KMS-11 (cell line): ENCODE measurements around the gene HAAO.

Experiments
- H2AFZ ChIP-seq: fragments of 200-600 bp; sonication (generic); 2 replicates; pipeline ENCODE4 v1.6.1; 2016; ENCODE audit warnings: antibody characterized with exemption, mixed run types, low read depth
- H3K27ac ChIP-seq: fragments of 200-600 bp; sonication (generic); 2 replicates; pipeline ENCODE4 v1.6.1; 2016; ENCODE audit warnings: mild to moderate bottlenecking, mixed run types
- H3K27me3 ChIP-seq: fragments of 200-600 bp; sonication (generic); 2 replicates; pipeline ENCODE4 v1.6.1; 2017; ENCODE audit warnings: mild to moderate bottlenecking, low read depth, mixed run types, moderate library complexity; ENCODE audit not compliant: insufficient read depth
- H3K36me3 ChIP-seq: fragments of 200-600 bp; sonication (generic); 2 replicates; pipeline ENCODE4 v1.6.1; 2017; ENCODE audit warnings: mild to moderate bottlenecking, mixed run types; ENCODE audit not compliant: insufficient read depth
- H3K4me1 ChIP-seq: fragments of 200-600 bp; sonication (generic); 2 replicates; pipeline ENCODE4 v1.6.1; 2016; ENCODE audit warnings: mild to moderate bottlenecking, low read depth, mixed run types; ENCODE audit not compliant: poor library complexity, severe bottlenecking
- H3K4me2 ChIP-seq: fragments of 200-600 bp; sonication (generic); 2 replicates; pipeline ENCODE4 v1.7.0; 2016; ENCODE audit warnings: mild to moderate bottlenecking, mixed run types
- H3K4me3 ChIP-seq: fragments of 200-600 bp; sonication (generic); IDR thresholded peaks from 2 replicates; pipeline ENCODE4 v1.6.1; 2017; ENCODE audit warnings: low read depth, low read length, mixed read lengths; ENCODE audit not compliant: insufficient read depth
- H3K79me2 ChIP-seq: fragments of 200-600 bp; sonication (generic); 2 replicates; pipeline ENCODE4 v1.6.1; 2016; ENCODE audit warnings: low read depth, mixed run types; ENCODE audit not compliant: insufficient read depth
- H3K9ac ChIP-seq: fragments of 200-600 bp; sonication (generic); 2 replicates; pipeline ENCODE4 v1.6.1; 2016; ENCODE audit warnings: mild to moderate bottlenecking, mixed run types
- H4K20me1 ChIP-seq: fragments of 200-600 bp; sonication (generic); 2 replicates; pipeline ENCODE4 v1.6.1; 2016; ENCODE audit warnings: mild to moderate bottlenecking, mixed run types; ENCODE audit not compliant: insufficient read depth
- TF ChIP-seq, protein P1 (sequence below): fragments of 200-600 bp; sonication (generic); conservative IDR thresholded peaks from 2 replicates; pipeline ENCODE4 v1.6.1; 2017; ENCODE audit warnings: low read depth, mild to moderate bottlenecking, antibody characterized with exemption, low read length, moderate library complexity, mixed read lengths

HAAO gene

GRCh38 chr2:42806786-42807185 is 14.4 kb upstream of the HAAO start:
- H3K4me1 ChIP-seq: peaks cover 8% of the 10 kb centered on the region
- no peak overlapping the region for H2AFZ ChIP-seq
- TF ChIP-seq, protein P1, sequence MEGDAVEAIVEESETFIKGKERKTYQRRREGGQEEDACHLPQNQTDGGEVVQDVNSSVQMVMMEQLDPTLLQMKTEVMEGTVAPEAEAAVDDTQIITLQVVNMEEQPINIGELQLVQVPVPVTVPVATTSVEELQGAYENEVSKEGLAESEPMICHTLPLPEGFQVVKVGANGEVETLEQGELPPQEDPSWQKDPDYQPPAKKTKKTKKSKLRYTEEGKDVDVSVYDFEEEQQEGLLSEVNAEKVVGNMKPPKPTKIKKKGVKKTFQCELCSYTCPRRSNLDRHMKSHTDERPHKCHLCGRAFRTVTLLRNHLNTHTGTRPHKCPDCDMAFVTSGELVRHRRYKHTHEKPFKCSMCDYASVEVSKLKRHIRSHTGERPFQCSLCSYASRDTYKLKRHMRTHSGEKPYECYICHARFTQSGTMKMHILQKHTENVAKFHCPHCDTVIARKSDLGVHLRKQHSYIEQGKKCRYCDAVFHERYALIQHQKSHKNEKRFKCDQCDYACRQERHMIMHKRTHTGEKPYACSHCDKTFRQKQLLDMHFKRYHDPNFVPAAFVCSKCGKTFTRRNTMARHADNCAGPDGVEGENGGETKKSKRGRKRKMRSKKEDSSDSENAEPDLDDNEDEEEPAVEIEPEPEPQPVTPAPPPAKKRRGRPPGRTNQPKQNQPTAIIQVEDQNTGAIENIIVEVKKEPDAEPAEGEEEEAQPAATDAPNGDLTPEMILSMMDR: no peak

GRCh38 chr2:42804891-42805290 is 12.5 kb upstream of the HAAO start:
- no peaks in the 10 kb centered on the region for H4K20me1 ChIP-seq
- H3K4me3 ChIP-seq: no peak overlapping the region
- no peak overlapping the region for H3K9ac ChIP-seq
- no peaks in the 10 kb centered on the region for H3K36me3 ChIP-seq
- TF ChIP-seq, protein P1: no peak
- no peaks in the 10 kb centered on the region for H3K27me3 ChIP-seq
- peaks cover 7% of the 10 kb centered on the region for H3K4me1 ChIP-seq
- H3K27ac ChIP-seq: no peak overlapping the region
- H3K4me2 ChIP-seq: no peak overlapping the region
- no peaks in the 10 kb centered on the region for H3K79me2 ChIP-seq
- no peak overlapping the region for H2AFZ ChIP-seq

More at GRCh38 chr2:42806786-42807185, 14.4 kb upstream of the HAAO start:
- H3K27me3 ChIP-seq: no peaks in the 10 kb centered on the region
- H3K9ac ChIP-seq: no peak overlapping the region
- H3K27ac ChIP-seq: no peak overlapping the region
- no peaks in the 10 kb centered on the region for H3K79me2 ChIP-seq
- H4K20me1 ChIP-seq: no peaks in the 10 kb centered on the region
- H3K4me2 ChIP-seq: no peak overlapping the region
- H3K36me3 ChIP-seq: no peaks in the 10 kb centered on the region
- H3K4me3 ChIP-seq: no peak overlapping the region

DNA sequence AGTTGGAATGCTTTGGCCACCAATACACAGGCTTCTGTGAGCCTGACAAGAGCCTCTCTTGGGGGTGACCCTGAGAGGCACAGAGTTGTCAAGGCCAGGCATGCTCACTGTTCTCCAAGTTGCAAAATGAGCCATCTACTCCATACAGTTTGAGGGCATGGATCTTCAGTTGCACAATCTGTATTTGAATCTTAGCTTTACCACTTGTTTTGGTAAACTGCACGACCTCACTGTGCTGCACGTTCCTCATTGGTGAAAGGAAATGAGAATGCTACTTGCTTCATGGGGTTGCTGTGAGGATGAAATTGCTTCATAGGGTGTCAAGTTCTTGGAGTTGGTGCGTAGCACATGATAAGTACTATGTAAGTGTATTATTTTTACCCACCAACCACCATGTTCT is 12.0 kb upstream of the HAAO start:
- Histone ChIP-seq H3K27me3 (no peaks in the 10 kb centered on the region), H3K27ac (no peak overlapping the region), H3K4me2 (no peak overlapping the region), H3K4me1 (peaks cover 6% of the 10 kb centered on the region), H3K4me3 (no peak overlapping the region), H4K20me1 (no peaks in the 10 kb centered on the region), H2AFZ (no peak overlapping the region), H3K79me2 (no peaks in the 10 kb centered on the region), H3K9ac (no peak overlapping the region), H3K36me3 (no peaks in the 10 kb centered on the region)
- TF ChIP-seq, protein P1: no peak

DNA sequence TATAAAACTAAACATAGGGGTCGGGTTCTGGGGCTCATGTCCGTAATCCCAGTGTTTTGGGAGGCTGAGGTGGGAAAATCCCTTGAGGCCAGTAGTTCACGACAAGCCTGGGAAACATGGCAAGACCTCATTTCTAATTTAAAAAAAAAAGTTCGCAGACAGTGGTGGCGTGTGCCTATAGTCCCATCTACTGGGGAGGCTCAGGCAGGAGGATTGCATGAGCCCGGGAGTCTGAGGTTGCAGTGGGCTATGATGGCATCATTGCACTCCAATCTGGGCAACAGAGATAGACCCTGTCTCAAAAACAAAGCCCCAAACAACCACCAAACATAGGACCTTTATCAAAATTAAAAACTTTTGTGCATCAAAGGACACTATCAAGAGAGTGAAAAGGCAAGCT is 9.8 kb upstream of the HAAO start:
- TF ChIP-seq, protein P1: no peak
- H3K36me3 ChIP-seq: no peaks in the 10 kb centered on the region
- no peak overlapping the region for H3K27ac ChIP-seq
- no peaks in the 10 kb centered on the region for H3K4me1 ChIP-seq
- H3K27me3 ChIP-seq: no peaks in the 10 kb centered on the region
- no peaks in the 10 kb centered on the region for H4K20me1 ChIP-seq
- no peak overlapping the region for H3K4me3 ChIP-seq
- no peak overlapping the region for H3K9ac ChIP-seq
- H3K4me2 ChIP-seq: no peak overlapping the region
- H2AFZ ChIP-seq: no peak overlapping the region
- H3K79me2 ChIP-seq: no peaks in the 10 kb centered on the region
